Epithelial cell of esophagus (primary cell): Measurements from ENCODE around the gene LINGO1.
A peak's percentile ranks its signal among the peaks of the same experiment; 100 is the strongest.

ENCODE experiments used
- DNase-seq: peaks from one replicate; pipeline ENCODE4 v3.0.0; 2010; ENCODE audit warnings: low read depth
- H3K4me3 ChIP-seq: 2 replicates; pipeline ENCODE4 v1.5.1; 2011; ENCODE audit warnings: mild to moderate bottlenecking, low read length, control low read depth
- CTCF ChIP-seq: IDR thresholded peaks from 2 replicates; pipeline ENCODE4 v1.5.1; 2011; ENCODE audit warnings: low read depth, mild to moderate bottlenecking, low read length, control low read depth, inconsistent platforms; ENCODE audit not compliant: insufficient read depth; ENCODE audit errors: missing control alignments

The LINGO1 gene

GRCh38 chr15:77580996-77581682 lies 51.6 kb downstream of the LINGO1 start:
- TF ChIP-seq CTCF = no peak

GRCh38 chr15:77579498-77580188 lies 53.1 kb downstream of the LINGO1 start:
- DNase-seq = no peak
- no peak overlapping the region for H3K4me3 ChIP-seq
- TF ChIP-seq CTCF = no peak

More at GRCh38 chr15:77580996-77581682, 51.6 kb downstream of the LINGO1 start:
- H3K4me3 ChIP-seq = no peak overlapping the region
- peak; percentile 41 for DNase-seq

DNA sequence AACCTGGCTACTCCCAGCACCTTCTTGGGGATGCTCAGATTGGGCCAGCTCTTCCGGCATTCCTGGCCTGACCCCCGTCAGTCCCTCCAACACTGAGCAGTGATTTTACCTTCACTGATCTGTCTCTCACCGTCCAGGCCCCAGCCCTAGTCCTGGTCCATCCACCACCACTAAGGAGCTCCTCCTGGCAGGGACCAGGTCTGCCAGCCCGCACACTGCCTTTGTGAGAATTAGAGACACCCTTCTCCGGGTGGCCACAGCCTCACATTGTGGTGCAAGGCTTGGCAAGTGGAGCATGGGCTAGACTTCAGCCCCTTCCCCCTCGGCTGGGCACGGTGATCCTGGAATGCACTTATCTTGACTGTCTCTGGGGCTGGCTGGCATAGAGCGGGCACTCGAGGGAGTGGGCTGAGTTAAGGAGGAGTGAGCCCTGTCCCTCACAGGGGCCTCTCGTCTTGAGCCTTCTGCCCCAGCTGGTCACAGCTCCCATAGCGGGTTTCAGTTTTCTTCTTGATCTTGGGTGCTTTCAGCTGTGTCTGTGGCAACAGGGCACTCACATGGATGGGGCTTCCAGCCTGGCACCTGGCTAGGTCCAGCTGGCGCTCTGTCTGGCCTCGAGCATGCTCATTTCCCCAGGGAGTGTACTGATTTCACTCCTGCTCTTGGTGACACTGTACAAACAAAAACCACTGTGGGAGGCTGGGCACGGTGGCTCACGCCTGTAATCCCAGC lies 53.9 kb downstream of the LINGO1 start:
- no peak overlapping the region for H3K4me3 ChIP-seq
- no peak for TF ChIP-seq CTCF
- no peak for DNase-seq

GRCh38 chr15:77577366-77577950 lies 55.3 kb downstream of the LINGO1 start:
- TF ChIP-seq CTCF = no peak
- DNase-seq = no peak
- no peak overlapping the region for H3K4me3 ChIP-seq

GRCh38 chr15:77576538-77576937 lies 56.2 kb downstream of the LINGO1 start:
- no peak for TF ChIP-seq CTCF
- no peak for DNase-seq
- no peak overlapping the region for H3K4me3 ChIP-seq

GRCh38 chr15:77575203-77575934 lies 57.3 kb downstream of the LINGO1 start:
- H3K4me3 ChIP-seq = no peak overlapping the region
- DNase-seq = no peak
- TF ChIP-seq CTCF = no peak
